GM12878 (cell line): Measurements from ENCODE around the gene PALMD. TPM values are rescaled to one million over a fixed set of nuclear protein-coding genes. Genes with fewer than 3 reads are reported as not detected.

Experiments used
- ATAC-seq: fragments of 200-7000 bp; cut with Tn5 transposase; 3 replicates; pipeline ENCODE4 v1.9.1; 2020; ENCODE audit warnings: mild to moderate bottlenecking, moderate library complexity
- BruUV-seq: library from RNA; stranded (reverse); fragments of 400-500 nt; replicated peaks from 2 replicates; lab custom pipeline; 2021; lab: Mats Ljungman, UMichigan
- CTCF ChIA-PET: fragments of 300-600 bp; sonication (Branson Sonifier 250); formaldehyde crosslinking; extraction: SDS; loops from one replicate; lab custom pipeline; 2021; ENCODE audit warnings: inconsistent platforms; lab: Yijun Ruan, JAX
- POLR2A ChIA-PET: fragments of 350-600 bp; formaldehyde crosslinking; extraction: SDS; loops from one replicate; lab custom pipeline; 2021; ENCODE audit warnings: inconsistent platforms; lab: Charles Lee
- RAD21 ChIA-PET: fragments of 300-600 bp; sonication (Branson Sonifier 250); formaldehyde crosslinking; loops from one replicate; lab custom pipeline; 2023; ENCODE audit warnings: antibody characterized with exemption; ENCODE audit not compliant: unreplicated experiment; lab: Charles Lee
- SMC1A ChIA-PET: fragments of 300-600 bp; sonication (Branson Sonifier 250); formaldehyde crosslinking; loops from one replicate; lab custom pipeline; 2023; ENCODE audit not compliant: unreplicated experiment, uncharacterized antibody; lab: Charles Lee
- DNase-seq: peaks from one replicate; pipeline ENCODE4 v3.0.0-alpha.2; 2011; ENCODE audit warnings: low read depth, low spot score
- FAIRE-seq: peaks from 3 replicates; lab custom pipeline; 2011; peaks lifted over from hg19 to GRCh38; lab: Jason Lieb, UNC
- H2AFZ ChIP-seq: 2 replicates; pipeline ENCODE4 v1.6.0; 2011; ENCODE audit warnings: low read depth, low read length, control low read depth; ENCODE audit not compliant: control insufficient read depth
- H3K27ac ChIP-seq: 2 replicates; pipeline ENCODE4 v1.5.1; 2011; ENCODE audit warnings: control low read depth; ENCODE audit not compliant: control insufficient read depth, insufficient read depth
- H3K27me3 ChIP-seq, 2 experiments: replicated peaks in 1 of 2; 2 replicates each; pipeline versions ENCODE4 v1.6.0 to v1.6.1; 2011; ENCODE audit warnings: low read length in 1 of 2; ENCODE audit not compliant: control insufficient read depth in 2 of 2, insufficient read depth in 2 of 2
- H3K36me3 ChIP-seq, 2 experiments: 2 replicates each; pipeline ENCODE4 v1.5.1; 2011; ENCODE audit warnings: low read length in 1 of 2; ENCODE audit not compliant: control insufficient read depth in 2 of 2, insufficient read depth in 2 of 2
- H3K4me1 ChIP-seq: 2 replicates; pipeline ENCODE4 v1.6.1; 2011; ENCODE audit warnings: mild to moderate bottlenecking, low read length, moderate library complexity, mixed read lengths; ENCODE audit not compliant: control insufficient read depth, insufficient read depth
- H3K4me2 ChIP-seq: 2 replicates; pipeline ENCODE4 v1.6.0; 2011; ENCODE audit warnings: control low read depth; ENCODE audit not compliant: control insufficient read depth, insufficient read depth
- H3K4me3 ChIP-seq: fragments of 200-600 bp; sonication (generic); 2 replicates; pipeline ENCODE4 v1.5.1; 2016
- H3K79me2 ChIP-seq: 2 replicates; pipeline ENCODE4 v1.6.0; 2011; ENCODE audit warnings: low read length; ENCODE audit not compliant: control insufficient read depth, insufficient read depth
- H3K9ac ChIP-seq: 2 replicates; pipeline ENCODE4 v1.8.0; 2011; ENCODE audit warnings: low read length, control low read depth, mixed read lengths; ENCODE audit not compliant: control insufficient read depth, insufficient read depth
- H3K9me3 ChIP-seq: replicated peaks from 3 replicates; pipeline ENCODE4 v1.5.1; 2011; ENCODE audit warnings: mild to moderate bottlenecking, low read length; ENCODE audit not compliant: control insufficient read depth, insufficient read depth
- H4K20me1 ChIP-seq: 2 replicates; pipeline ENCODE4 v1.6.0; 2011; ENCODE audit not compliant: control insufficient read depth, insufficient read depth
- ATF7 ChIP-seq: fragments of 450-650 bp; IDR thresholded peaks from 2 replicates; pipeline ENCODE4 v1.6.1; 2016; ENCODE audit warnings: low read depth, mild to moderate bottlenecking
- EZH2 ChIP-seq: IDR thresholded peaks from 2 replicates; pipeline ENCODE4 v1.6.1; 2012; ENCODE audit warnings: low read depth, mild to moderate bottlenecking, control low read depth, inconsistent platforms, low read length, borderline replicate concordance; ENCODE audit not compliant: control insufficient read depth
- GABPA ChIP-seq: IDR thresholded peaks from 2 replicates; pipeline ENCODE4 v1.6.1; 2014; ENCODE audit warnings: antibody characterized with exemption, low read depth, mild to moderate bottlenecking, inconsistent platforms
- IKZF1 ChIP-seq: fragments of 450-650 bp; conservative IDR thresholded peaks from 2 replicates; pipeline ENCODE4 v1.6.1; 2017; ENCODE audit warnings: antibody characterized with exemption, mild to moderate bottlenecking
- MEF2B ChIP-seq: fragments of 450-650 bp; IDR thresholded peaks from 2 replicates; pipeline ENCODE4 v1.6.1; 2018; ENCODE audit warnings: mild to moderate bottlenecking, moderate library complexity; ENCODE audit not compliant: partially characterized antibody, poor library complexity, severe bottlenecking
- MYC ChIP-seq: IDR thresholded peaks from 2 replicates; pipeline ENCODE4 v1.6.1; 2011; ENCODE audit warnings: mild to moderate bottlenecking, low read length, moderate library complexity, inconsistent platforms; ENCODE audit not compliant: insufficient read depth, insufficient replicate concordance, insufficient read length, severe bottlenecking
- NRF1 ChIP-seq: conservative IDR thresholded peaks from 2 replicates; pipeline ENCODE4 v1.6.1; 2011; ENCODE audit warnings: mild to moderate bottlenecking, low read depth, low read length, improper control_type of control experiment
- POLR2AphosphoS2 ChIP-seq: IDR thresholded peaks from 2 replicates; pipeline ENCODE4 v1.6.1; 2011; ENCODE audit warnings: low read depth, mild to moderate bottlenecking, low read length, improper control_type of control experiment, moderate library complexity
- POLR2AphosphoS5 ChIP-seq: IDR thresholded peaks from 2 replicates; pipeline ENCODE4 v1.6.1; 2011; ENCODE audit warnings: mild to moderate bottlenecking, low read length, inconsistent platforms
- RBBP5 ChIP-seq: fragments of 200-600 bp; sonication (generic); conservative IDR thresholded peaks from 2 replicates; pipeline ENCODE4 v1.6.1; 2016
- RELA ChIP-seq: fragments of 450-650 bp; IDR thresholded peaks from 2 replicates; pipeline ENCODE4 v1.8.0; 2014; ENCODE audit warnings: borderline replicate concordance; ENCODE audit not compliant: partially characterized antibody
- STAT1 ChIP-seq: fragments of 450-650 bp; conservative IDR thresholded peaks from 2 replicates; pipeline ENCODE4 v1.6.1; 2014; ENCODE audit warnings: antibody characterized with exemption, mild to moderate bottlenecking
- SUPT20H ChIP-seq: IDR thresholded peaks from 2 replicates; pipeline ENCODE4 v1.6.1; 2011; ENCODE audit warnings: low read depth, mild to moderate bottlenecking, low read length, moderate library complexity, borderline replicate concordance; ENCODE audit not compliant: control insufficient read depth
- TAF1 ChIP-seq: IDR thresholded peaks from 2 replicates; pipeline ENCODE4 v1.6.1; 2011; ENCODE audit warnings: mild to moderate bottlenecking, low read depth, low read length, borderline replicate concordance
- TARDBP ChIP-seq: IDR thresholded peaks from 2 replicates; pipeline ENCODE4 v1.6.1; 2016; ENCODE audit warnings: borderline replicate concordance
- TBL1XR1 ChIP-seq: IDR thresholded peaks from 2 replicates; pipeline ENCODE4 v1.6.1; 2012; ENCODE audit warnings: low read depth, low read length, improper control_type of control experiment
- YBX1 ChIP-seq: fragments of 450-650 bp; IDR thresholded peaks from 2 replicates; pipeline ENCODE4 v1.6.1; 2016; ENCODE audit warnings: antibody characterized with exemption
- WGBS: methylation state at CpG from one replicate; pipeline ENCODE4 v1.1.6; 2016; ENCODE audit warnings: low lambda C conversion rate; ENCODE audit not compliant: insufficient replicate concordance, insufficient coverage; ENCODE audit errors: missing lambda C conversion rate; 5-methylcytosine and 5-hydroxymethylcytosine counted together
- in situ Hi-C: fragments of 300-500 bp; cut with MboI; formaldehyde crosslinking; loops from 9 replicates; pipeline ENCODE4 v1.14.3; 2018; ENCODE audit warnings: mixed read lengths
- intact Hi-C: fragments of 100-400 bp; cut with micrococcal nuclease; formaldehyde crosslinking; loops from one replicate; pipeline ENCODE4 v1.14.2; 2022; ENCODE audit not compliant: unreplicated experiment
- polyA plus RNA-seq, 11 experiments: library from polyadenylated mRNA; depleted of rRNA in 4 of 11; unstranded in 6 of 11; stranded (reverse) in 5 of 11; fragments of >200 nt; fragmentation: Nextera tagmentation in 4 of 11; fragmentation: Illumina TruSeq in 1 of 11; extraction: Ambion mirVana in 4 of 11; extraction: Trizol in 1 of 11; gene quantifications; 1 replicate in 1 of 11; 2 replicates in 10 of 11; pipeline versions ENCODE4 v1.2.1 to v1.2.3, GENCODE V29; 2011 to 2016; ENCODE audit warnings: inconsistent platforms in 2 of 11, missing spikeins in 2 of 11, low read depth in 1 of 11
- total RNA-seq, 4 experiments: library from RNA; depleted of rRNA in 3 of 4; stranded (reverse); fragments of >200 nt in 3 of 4; fragmentation: Illumina TruSeq in 1 of 4; extraction: Trizol in 1 of 4; gene quantifications; 2 replicates each; pipeline versions ENCODE4 v1.2.1 to v1.2.3, GENCODE V29; 2013 to 2021
- TF ChIP-seq, protein P1 (sequence below): fragments of 450-650 bp; IDR thresholded peaks from 2 replicates; pipeline ENCODE4 v1.6.1; 2017; ENCODE audit warnings: antibody characterized with exemption, mild to moderate bottlenecking, moderate library complexity
- TF ChIP-seq, protein P2 (sequence below): IDR thresholded peaks from 2 replicates; pipeline ENCODE4 v1.6.1; 2012; ENCODE audit warnings: low read length, inconsistent platforms
- TF ChIP-seq, protein P3 (sequence below): fragments of 150-350 bp; IDR thresholded peaks from 2 replicates; pipeline ENCODE4 v1.6.1; 2014; ENCODE audit warnings: mild to moderate bottlenecking, low read depth, low read length

The PALMD gene
- total and polyA plus RNA-seq, 10 of the 15 experiments (the other 5 are each of a cell fraction or from before 2014, with no cell fraction given), result under 0.01 to 0.09 (median 0.04) TPM; not detected in 4

DNA sequence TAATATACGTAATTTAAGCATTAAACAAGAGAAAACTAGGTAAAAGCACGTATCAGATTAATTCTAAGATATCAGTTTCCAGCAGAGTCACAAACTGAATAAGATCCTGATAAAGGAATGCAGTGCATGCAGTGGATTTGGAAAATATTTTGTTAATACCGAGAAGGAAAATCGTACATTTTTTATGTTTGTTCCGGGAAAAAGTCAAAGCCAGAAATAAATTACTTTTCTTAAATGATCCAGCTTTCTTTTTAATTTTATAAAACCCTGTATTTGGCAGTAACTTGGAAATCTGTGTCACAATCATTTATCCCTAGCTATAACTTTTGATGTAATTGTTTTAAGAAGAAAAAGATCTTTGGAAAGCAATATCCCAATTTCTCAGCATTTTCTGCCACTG lies 955 bp downstream of the PALMD start:
- BruUV-seq, result no TSS peak
- 0 out of 4 replicates have a peak, but pooled peaks cover 0 to 3% of the 10 kb centered on the region in 2 experiments for H3K27me3 ChIP-seq
- ChIA-PET RAD21 (no interaction called here), SMC1A (interaction anchor here (0.7 to 1.9 kb wide), 4 partner anchors 27 to 205 kb away, joined by 3 to 6 read pairs (median 4); no protein-coding TSS in a partner anchor)
- H3K4me3 ChIP-seq, result no peak overlapping the region
- H3K4me2 ChIP-seq, result no peak overlapping the region
- H3K9ac ChIP-seq, result no peak overlapping the region
- ATAC-seq (no peak), DNase-seq (no peak)
- H3K36me3 ChIP-seq, result no peaks in the 10 kb centered on the region
- no peaks in the 10 kb centered on the region for H4K20me1 ChIP-seq
- intact Hi-C loops, result no loop called here
- 21% methylated on average over 5 of the region's 5 CpGs for WGBS
- no peak overlapping the region for H2AFZ ChIP-seq
- TF ChIP-seq, protein P1, sequence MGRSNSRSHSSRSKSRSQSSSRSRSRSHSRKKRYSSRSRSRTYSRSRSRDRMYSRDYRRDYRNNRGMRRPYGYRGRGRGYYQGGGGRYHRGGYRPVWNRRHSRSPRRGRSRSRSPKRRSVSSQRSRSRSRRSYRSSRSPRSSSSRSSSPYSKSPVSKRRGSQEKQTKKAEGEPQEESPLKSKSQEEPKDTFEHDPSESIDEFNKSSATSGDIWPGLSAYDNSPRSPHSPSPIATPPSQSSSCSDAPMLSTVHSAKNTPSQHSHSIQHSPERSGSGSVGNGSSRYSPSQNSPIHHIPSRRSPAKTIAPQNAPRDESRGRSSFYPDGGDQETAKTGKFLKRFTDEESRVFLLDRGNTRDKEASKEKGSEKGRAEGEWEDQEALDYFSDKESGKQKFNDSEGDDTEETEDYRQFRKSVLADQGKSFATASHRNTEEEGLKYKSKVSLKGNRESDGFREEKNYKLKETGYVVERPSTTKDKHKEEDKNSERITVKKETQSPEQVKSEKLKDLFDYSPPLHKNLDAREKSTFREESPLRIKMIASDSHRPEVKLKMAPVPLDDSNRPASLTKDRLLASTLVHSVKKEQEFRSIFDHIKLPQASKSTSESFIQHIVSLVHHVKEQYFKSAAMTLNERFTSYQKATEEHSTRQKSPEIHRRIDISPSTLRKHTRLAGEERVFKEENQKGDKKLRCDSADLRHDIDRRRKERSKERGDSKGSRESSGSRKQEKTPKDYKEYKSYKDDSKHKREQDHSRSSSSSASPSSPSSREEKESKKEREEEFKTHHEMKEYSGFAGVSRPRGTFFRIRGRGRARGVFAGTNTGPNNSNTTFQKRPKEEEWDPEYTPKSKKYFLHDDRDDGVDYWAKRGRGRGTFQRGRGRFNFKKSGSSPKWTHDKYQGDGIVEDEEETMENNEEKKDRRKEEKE, result no peak
- TF ChIP-seq TARDBP (no peak), ATF7 (no peak), IKZF1 (no peak), YBX1 (no peak), GABPA (no peak), RBBP5 (no peak), RELA (no peak), MYC (no peak), MEF2B (no peak), STAT1 (no peak), POLR2AphosphoS2 (no peak), NRF1 (no peak), POLR2AphosphoS5 (no peak), SUPT20H (no peak), TBL1XR1 (no peak), EZH2 (no peak), TAF1 (no peak)
- TF ChIP-seq, protein P2, sequence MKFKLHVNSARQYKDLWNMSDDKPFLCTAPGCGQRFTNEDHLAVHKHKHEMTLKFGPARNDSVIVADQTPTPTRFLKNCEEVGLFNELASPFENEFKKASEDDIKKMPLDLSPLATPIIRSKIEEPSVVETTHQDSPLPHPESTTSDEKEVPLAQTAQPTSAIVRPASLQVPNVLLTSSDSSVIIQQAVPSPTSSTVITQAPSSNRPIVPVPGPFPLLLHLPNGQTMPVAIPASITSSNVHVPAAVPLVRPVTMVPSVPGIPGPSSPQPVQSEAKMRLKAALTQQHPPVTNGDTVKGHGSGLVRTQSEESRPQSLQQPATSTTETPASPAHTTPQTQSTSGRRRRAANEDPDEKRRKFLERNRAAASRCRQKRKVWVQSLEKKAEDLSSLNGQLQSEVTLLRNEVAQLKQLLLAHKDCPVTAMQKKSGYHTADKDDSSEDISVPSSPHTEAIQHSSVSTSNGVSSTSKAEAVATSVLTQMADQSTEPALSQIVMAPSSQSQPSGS, result no peak
- TF ChIP-seq, protein P3, sequence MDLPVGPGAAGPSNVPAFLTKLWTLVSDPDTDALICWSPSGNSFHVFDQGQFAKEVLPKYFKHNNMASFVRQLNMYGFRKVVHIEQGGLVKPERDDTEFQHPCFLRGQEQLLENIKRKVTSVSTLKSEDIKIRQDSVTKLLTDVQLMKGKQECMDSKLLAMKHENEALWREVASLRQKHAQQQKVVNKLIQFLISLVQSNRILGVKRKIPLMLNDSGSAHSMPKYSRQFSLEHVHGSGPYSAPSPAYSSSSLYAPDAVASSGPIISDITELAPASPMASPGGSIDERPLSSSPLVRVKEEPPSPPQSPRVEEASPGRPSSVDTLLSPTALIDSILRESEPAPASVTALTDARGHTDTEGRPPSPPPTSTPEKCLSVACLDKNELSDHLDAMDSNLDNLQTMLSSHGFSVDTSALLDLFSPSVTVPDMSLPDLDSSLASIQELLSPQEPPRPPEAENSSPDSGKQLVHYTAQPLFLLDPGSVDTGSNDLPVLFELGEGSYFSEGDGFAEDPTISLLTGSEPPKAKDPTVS, result no peak
- TF ChIP-seq, all 136 proteins: peak for 0
- Histone ChIP-seq H3K4me1 (no peaks in the 10 kb centered on the region), H3K79me2 (no peaks in the 10 kb centered on the region), H3K27ac (no peak overlapping the region), H3K9me3 (no peaks in the 10 kb centered on the region)
- no peak for FAIRE-seq
- in situ Hi-C loops, result no loop called here
- POLR2A ChIA-PET, result no interaction called here
- CTCF ChIA-PET, result interaction anchor here (1.1 to 2.2 kb wide), 6 partner anchors 9 to 43 kb away, joined by 3 to 8 read pairs (median 6); no protein-coding TSS in a partner anchor
